Peyer's patch (tissue), 4 donors: Measurements from ENCODE around the gene BDKRB2. TPM values are rescaled to one million over a fixed set of nuclear protein-coding genes. Genes with fewer than 3 reads are reported as not detected.
A peak's percentile ranks its signal among the peaks of the same experiment; 100 is the strongest.

ENCODE experiments used
- DNase-seq, 3 donors: peaks; one replicate each; pipeline ENCODE4 v3.0.0-alpha.2; 2017 to 2019
- H3K27ac ChIP-seq, 4 donors: fragments of 200-600 bp; sonication (generic); one replicate each; pipeline ENCODE4 v1.5.1; 2016 to 2019
- H3K27me3 ChIP-seq, 2 donors: fragments of 200-600 bp; sonication (generic); one replicate each; pipeline ENCODE4 v1.5.1; 2019
- H3K36me3 ChIP-seq, 3 donors: fragments of 200-600 bp; sonication (generic); one replicate each; pipeline ENCODE4 v1.5.1; 2016 to 2019
- H3K4me1 ChIP-seq, 4 donors: fragments of 200-600 bp; sonication (generic); one replicate each; pipeline ENCODE4 v1.5.1; 2016 to 2019
- H3K4me3 ChIP-seq, 4 donors: fragments of 200-600 bp; sonication (generic); 1 replicate in 3 of 4; 2 replicates in 1 of 4; pipeline ENCODE4 v1.5.1; 2016 to 2019; ENCODE audit warnings: mild to moderate bottlenecking in 1 of 4
- H3K9me3 ChIP-seq, 4 donors: fragments of 200-600 bp; sonication (generic); one replicate each; pipeline ENCODE4 v1.5.1; 2016 to 2019; ENCODE audit warnings: mild to moderate bottlenecking in 1 of 4
- POLR2A ChIP-seq, 2 donors: fragments of 450-650 bp; IDR thresholded peaks; one replicate each; pipeline ENCODE4 v1.5.1; 2017; ENCODE audit warnings: antibody characterized with exemption in 2 of 2, mild to moderate bottlenecking in 2 of 2, moderate library complexity in 2 of 2
- total RNA-seq, 4 donors: library from RNA; depleted of rRNA; stranded (reverse); fragments of >200 nt; gene quantifications; one replicate each; pipeline ENCODE4 v1.1.0, GENCODE V29; 2016
- TF ChIP-seq, protein P1 (sequence below), 6 experiments: fragments of 450-650 bp in 4 of 6; fragments of 200-600 bp in 2 of 6; sonication (generic) in 1 of 6; IDR thresholded peaks; one replicate each; pipeline ENCODE4 v1.5.1; 2017 to 2019; ENCODE audit warnings: antibody characterized with exemption in 6 of 6, mild to moderate bottlenecking in 3 of 6, moderate library complexity in 1 of 6

BDKRB2 gene
- total RNA-seq, 4 donors from 2014 or later = 12.4 to 18.9 (median 16.9) TPM

- Histone ChIP-seq H3K9me3 (no peaks in the 10 kb centered on the region), H3K27me3 (no peaks in the 10 kb centered on the region), H3K27ac (peak overlapping the region in 1 of 4 donors; percentile 92), H3K36me3 (no peaks in the 10 kb centered on the region), H3K4me3 (no peak overlapping the region), H3K4me1 (peaks cover 0 to 28% (median 0%) of the 10 kb centered on the region in 4 donors)
- no peak for TF ChIP-seq POLR2A (IDR thresholded peaks at IDR 0.05)
- TF ChIP-seq, protein P1, sequence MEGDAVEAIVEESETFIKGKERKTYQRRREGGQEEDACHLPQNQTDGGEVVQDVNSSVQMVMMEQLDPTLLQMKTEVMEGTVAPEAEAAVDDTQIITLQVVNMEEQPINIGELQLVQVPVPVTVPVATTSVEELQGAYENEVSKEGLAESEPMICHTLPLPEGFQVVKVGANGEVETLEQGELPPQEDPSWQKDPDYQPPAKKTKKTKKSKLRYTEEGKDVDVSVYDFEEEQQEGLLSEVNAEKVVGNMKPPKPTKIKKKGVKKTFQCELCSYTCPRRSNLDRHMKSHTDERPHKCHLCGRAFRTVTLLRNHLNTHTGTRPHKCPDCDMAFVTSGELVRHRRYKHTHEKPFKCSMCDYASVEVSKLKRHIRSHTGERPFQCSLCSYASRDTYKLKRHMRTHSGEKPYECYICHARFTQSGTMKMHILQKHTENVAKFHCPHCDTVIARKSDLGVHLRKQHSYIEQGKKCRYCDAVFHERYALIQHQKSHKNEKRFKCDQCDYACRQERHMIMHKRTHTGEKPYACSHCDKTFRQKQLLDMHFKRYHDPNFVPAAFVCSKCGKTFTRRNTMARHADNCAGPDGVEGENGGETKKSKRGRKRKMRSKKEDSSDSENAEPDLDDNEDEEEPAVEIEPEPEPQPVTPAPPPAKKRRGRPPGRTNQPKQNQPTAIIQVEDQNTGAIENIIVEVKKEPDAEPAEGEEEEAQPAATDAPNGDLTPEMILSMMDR (IDR thresholded peaks at IDR 0.05) = no peak
- DNase-seq = no peak
These were observed 3.0 kb downstream of the BDKRB2 start for GRCh38 chr14:96207686-96208085.

- no peaks in the 10 kb centered on the region for H3K27me3 ChIP-seq
- peaks cover 0 to 26% (median 0%) of the 10 kb centered on the region in 4 donors for H3K4me1 ChIP-seq
- no peak for DNase-seq
- no peak for TF ChIP-seq POLR2A (IDR thresholded peaks at IDR 0.05)
- TF ChIP-seq, protein P1 (IDR thresholded peaks at IDR 0.05) = no peak
- no peak overlapping the region for H3K4me3 ChIP-seq
- peak overlapping the region in 1 of 4 donors; percentile 31 for H3K27ac ChIP-seq
- H3K9me3 ChIP-seq = no peaks in the 10 kb centered on the region
- H3K36me3 ChIP-seq = no peaks in the 10 kb centered on the region
These were observed 4.1 kb downstream of the BDKRB2 start for GRCh38 chr14:96208739-96209138.

DNA sequence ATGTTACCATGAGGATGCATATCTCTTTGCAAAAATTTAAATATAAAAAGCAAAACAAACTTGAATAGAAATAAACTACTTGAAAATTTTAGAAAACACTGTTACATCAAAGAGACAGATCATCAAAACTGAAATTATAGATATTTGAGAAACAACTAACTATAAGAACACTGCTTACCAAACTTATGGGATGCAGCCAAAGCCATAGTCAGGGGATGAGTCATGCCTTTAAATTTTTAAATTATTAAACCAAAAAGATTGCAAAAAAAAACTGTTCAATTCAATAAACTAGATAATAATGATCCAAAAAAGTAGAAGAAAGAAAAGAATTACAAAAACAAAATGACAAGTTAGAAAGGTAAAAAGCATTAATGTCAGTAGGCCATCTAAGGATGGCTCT lies 7.5 kb downstream of the BDKRB2 start:
- Histone ChIP-seq H3K4me3 (no peak overlapping the region), H3K27me3 (no peaks in the 10 kb centered on the region), H3K9me3 (no peaks in the 10 kb centered on the region), H3K36me3 (no peaks in the 10 kb centered on the region), H3K27ac (no peak overlapping the region), H3K4me1 (peaks cover 0 to 4% (median 0%) of the 10 kb centered on the region in 4 donors)
- no peak for DNase-seq
- no peak for TF ChIP-seq POLR2A (IDR thresholded peaks at IDR 0.05)
- TF ChIP-seq, protein P1 (IDR thresholded peaks at IDR 0.05) = no peak

DNA sequence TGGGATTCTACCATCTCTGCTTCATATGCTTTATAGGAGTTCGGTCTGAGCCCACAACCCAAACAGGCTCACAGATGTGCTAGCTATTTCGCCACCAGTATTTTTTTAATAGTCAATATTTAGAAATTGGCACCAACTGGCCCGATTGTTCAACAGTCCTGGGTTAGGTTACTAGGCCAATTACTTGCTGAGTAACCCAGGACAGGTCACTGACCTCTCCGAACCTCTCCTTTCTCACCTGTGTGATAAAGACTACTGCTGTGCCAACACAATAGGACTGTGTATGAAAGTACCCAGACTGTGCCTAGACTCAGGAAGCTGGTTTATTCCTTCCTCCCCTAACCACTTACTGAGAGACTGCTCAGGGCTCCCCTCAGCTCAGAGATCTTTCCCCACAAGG lies 8.3 kb downstream of the BDKRB2 start:
- TF ChIP-seq POLR2A (IDR thresholded peaks at IDR 0.05) = no peak
- TF ChIP-seq, protein P1 (IDR thresholded peaks at IDR 0.05) = no peak
- H3K27me3 ChIP-seq = no peaks in the 10 kb centered on the region
- H3K4me3 ChIP-seq = no peak overlapping the region
- DNase-seq = no peak
- no peaks in the 10 kb centered on the region for H3K4me1 ChIP-seq
- H3K27ac ChIP-seq = no peak overlapping the region
- no peaks in the 10 kb centered on the region for H3K36me3 ChIP-seq
- H3K9me3 ChIP-seq = no peaks in the 10 kb centered on the region

DNA sequence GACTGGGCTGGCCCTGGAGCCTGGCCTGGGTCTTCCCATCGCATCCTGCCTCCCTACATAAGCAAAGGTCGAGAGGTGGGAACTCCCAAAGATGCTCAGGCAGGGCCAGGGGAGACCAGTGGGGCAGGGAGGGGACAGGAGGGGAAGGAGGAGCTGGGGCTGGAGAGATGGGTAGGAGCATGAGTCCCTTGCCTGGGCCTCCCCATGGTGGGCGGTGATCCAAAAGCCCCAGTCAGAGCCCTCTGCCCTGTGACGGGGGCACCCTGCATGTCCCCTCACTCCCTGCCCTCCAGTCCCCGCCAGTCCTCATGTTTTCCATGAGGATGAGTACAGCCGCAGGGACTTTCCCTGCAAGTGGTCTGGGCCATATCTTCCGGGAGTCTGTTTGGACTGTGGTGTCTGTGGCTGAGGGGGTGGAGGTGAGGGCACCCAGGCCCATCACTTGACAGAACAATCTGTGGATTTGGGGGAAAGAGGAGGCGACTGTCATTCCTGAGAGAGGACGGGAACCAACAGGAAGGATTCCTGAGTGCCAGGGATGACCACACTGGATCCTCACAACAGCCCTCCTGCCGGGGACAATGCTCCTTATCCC lies 9.3 kb downstream of the BDKRB2 start:
- Histone ChIP-seq H3K27me3 (no peaks in the 10 kb centered on the region), H3K36me3 (no peaks in the 10 kb centered on the region), H3K4me3 (no peak overlapping the region), H3K27ac (peak overlapping the region in 1 of 4 donors; percentile 35), H3K9me3 (no peaks in the 10 kb centered on the region), H3K4me1 (no peaks in the 10 kb centered on the region)
- DNase-seq = no peak
- TF ChIP-seq POLR2A (IDR thresholded peaks at IDR 0.05) = no peak
- TF ChIP-seq, protein P1 (IDR thresholded peaks at IDR 0.05) = no peak
